Spleen (tissue), 11 donors: ENCODE measurements around the gene IL1RAPL1. TPM values are rescaled to one million over a fixed set of nuclear protein-coding genes. Genes with fewer than 3 reads are reported as not detected.

ENCODE experiments used
- DNase-seq: peaks from one replicate; pipeline ENCODE4 v3.0.0-alpha.2; 2020
- H3K27ac ChIP-seq, 8 donors: fragments of 200-600 bp; sonication (generic) in 7 of 8; 1 replicate in 4 of 8; 2 replicates in 4 of 8; pipeline versions ENCODE4 v1.5.0 to v1.8.0; 2016 to 2021; ENCODE audit warnings: inconsistent platforms in 4 of 8, mild to moderate bottlenecking in 4 of 8, moderate library complexity in 1 of 8
- H3K27me3 ChIP-seq, 7 donors: fragments of 200-600 bp; sonication (generic) in 6 of 7; replicated peaks in 1 of 7; 1 replicate in 4 of 7; 2 replicates in 3 of 7; pipeline versions ENCODE4 v1.5.0 to v1.8.0; 2016 to 2021; ENCODE audit warnings: inconsistent platforms in 3 of 7, mild to moderate bottlenecking in 1 of 7
- H3K36me3 ChIP-seq, 6 donors: fragments of 200-600 bp; sonication (generic) in 5 of 6; 1 replicate in 4 of 6; 2 replicates in 2 of 6; pipeline versions ENCODE4 v1.5.0 to v1.8.0; 2016 to 2021; ENCODE audit warnings: inconsistent platforms in 2 of 6
- H3K4me1 ChIP-seq, 6 donors: fragments of 200-600 bp; sonication (generic) in 5 of 6; 1 replicate in 3 of 6; 2 replicates in 3 of 6; pipeline versions ENCODE4 v1.5.0 to v1.8.0; 2016 to 2021; ENCODE audit warnings: inconsistent platforms in 3 of 6
- H3K4me3 ChIP-seq, 8 donors: fragments of 200-600 bp; sonication (generic) in 7 of 8; 1 replicate in 4 of 8; 2 replicates in 4 of 8; pipeline versions ENCODE4 v1.5.0 to v1.8.0; 2016 to 2021; ENCODE audit warnings: inconsistent platforms in 4 of 8, mild to moderate bottlenecking in 4 of 8, moderate library complexity in 2 of 8
- H3K9me3 ChIP-seq, 8 donors: fragments of 200-600 bp; sonication (generic) in 7 of 8; 1 replicate in 4 of 8; 2 replicates in 4 of 8; pipeline versions ENCODE4 v1.5.0 to v1.8.0; 2016 to 2021; ENCODE audit warnings: inconsistent platforms in 4 of 8
- CTCF ChIP-seq, 11 experiments: fragments of 200-600 bp in 7 of 11; fragments of 450-650 bp in 4 of 11; sonication (generic) in 4 of 11; IDR thresholded peaks in 8 of 11; conservative IDR thresholded peaks in 3 of 11; 1 replicate in 7 of 11; 2 replicates in 4 of 11; pipeline versions ENCODE4 v1.4.0 to v1.8.0; 2016 to 2021; ENCODE audit warnings: antibody characterized with exemption in 11 of 11, inconsistent platforms in 4 of 11, mild to moderate bottlenecking in 1 of 11
- POLR2A ChIP-seq, 3 donors: fragments of 450-650 bp; IDR thresholded peaks; one replicate each; pipeline ENCODE4 v1.5.1; 2017; ENCODE audit warnings: antibody characterized with exemption in 3 of 3, mild to moderate bottlenecking in 1 of 3
- POLR2AphosphoS5 ChIP-seq, 3 donors: sonication (generic); formaldehyde crosslinking; IDR thresholded peaks; one replicate each; pipeline ENCODE4 v1.5.1; 2017; ENCODE audit warnings: antibody characterized with exemption in 3 of 3
- WGBS, 5 donors: extraction: QIAGEN DNeasy Blood & Tissue Kit in 3 of 5; methylation state at CpG; one replicate each; pipeline versions ENCODE4 v1.1.5 to v1.1.7; 2013 to 2018; 5-methylcytosine and 5-hydroxymethylcytosine counted together
- intact Hi-C: fragments of 100-400 bp; cut with DNase I; formaldehyde crosslinking; loops from one replicate; pipeline ENCODE4 v1.15.0; 2023; ENCODE audit warnings: low total_unique reads
- polyA plus RNA-seq, 3 donors: library from polyadenylated mRNA; stranded (reverse); fragments of 200-250 nt; gene quantifications; one replicate each; pipeline ENCODE4 v1.2.1, GENCODE V29; 2013
- total RNA-seq, 7 donors: library from RNA; depleted of rRNA in 3 of 7; stranded (reverse); fragments of >200 nt in 3 of 7; fragmentation: NEBNext Ultra II Directional in 4 of 7; extraction: Animal tissue kit (Norgen Biotek cat#: 25700) in 4 of 7; gene quantifications; one replicate each; pipeline versions ENCODE4 v1.1.0 to v1.2.1, GENCODE V29; 2016 to 2021
- donor health status: healthy with polysubstance abuse.
- donor health status: DM: no; HTN: no; CAD: no; lungs with moderate emphysema.
- donor health status: DM: no; HTN: no; CAD: no.
- donor health status: Bipolar disorder and iron deficiency.
- donor health status: healthy.
- donor health status: DM: no; HTN: no; CAD: no.
- donor health status: DM: yes; HTN: yes; CAD: no.

IL1RAPL1 gene
- total and polyA plus RNA-seq, 10 donors = 0.03 to 0.19 TPM; not detected in 8

DNA sequence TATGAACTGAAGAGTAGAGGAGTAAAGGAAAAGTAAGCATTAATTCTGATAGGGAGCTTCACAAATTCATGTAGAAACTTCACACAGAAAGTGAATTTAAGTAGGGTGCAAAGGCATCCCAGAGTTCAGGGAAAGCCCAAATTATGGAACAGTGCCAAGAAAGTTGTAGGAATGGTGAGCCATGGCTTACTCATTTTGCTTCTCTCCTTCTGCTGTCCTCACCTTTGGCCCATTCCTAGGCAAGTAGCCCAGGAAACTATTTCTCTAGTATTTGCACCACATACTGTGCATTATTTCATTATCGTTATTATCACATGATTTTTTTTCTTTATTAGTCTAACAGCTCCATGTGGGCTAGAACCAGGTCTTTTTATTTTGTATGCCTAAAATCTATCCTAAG lies 34.9 kb upstream of the IL1RAPL1 start:
- 83 to 96% (median 93%) methylated on average over 1 of the region's 1 CpG for WGBS, 5 donors
- Histone ChIP-seq H3K36me3 (no peaks in the 10 kb centered on the region), H3K4me1 (no peaks in the 10 kb centered on the region)

DNA sequence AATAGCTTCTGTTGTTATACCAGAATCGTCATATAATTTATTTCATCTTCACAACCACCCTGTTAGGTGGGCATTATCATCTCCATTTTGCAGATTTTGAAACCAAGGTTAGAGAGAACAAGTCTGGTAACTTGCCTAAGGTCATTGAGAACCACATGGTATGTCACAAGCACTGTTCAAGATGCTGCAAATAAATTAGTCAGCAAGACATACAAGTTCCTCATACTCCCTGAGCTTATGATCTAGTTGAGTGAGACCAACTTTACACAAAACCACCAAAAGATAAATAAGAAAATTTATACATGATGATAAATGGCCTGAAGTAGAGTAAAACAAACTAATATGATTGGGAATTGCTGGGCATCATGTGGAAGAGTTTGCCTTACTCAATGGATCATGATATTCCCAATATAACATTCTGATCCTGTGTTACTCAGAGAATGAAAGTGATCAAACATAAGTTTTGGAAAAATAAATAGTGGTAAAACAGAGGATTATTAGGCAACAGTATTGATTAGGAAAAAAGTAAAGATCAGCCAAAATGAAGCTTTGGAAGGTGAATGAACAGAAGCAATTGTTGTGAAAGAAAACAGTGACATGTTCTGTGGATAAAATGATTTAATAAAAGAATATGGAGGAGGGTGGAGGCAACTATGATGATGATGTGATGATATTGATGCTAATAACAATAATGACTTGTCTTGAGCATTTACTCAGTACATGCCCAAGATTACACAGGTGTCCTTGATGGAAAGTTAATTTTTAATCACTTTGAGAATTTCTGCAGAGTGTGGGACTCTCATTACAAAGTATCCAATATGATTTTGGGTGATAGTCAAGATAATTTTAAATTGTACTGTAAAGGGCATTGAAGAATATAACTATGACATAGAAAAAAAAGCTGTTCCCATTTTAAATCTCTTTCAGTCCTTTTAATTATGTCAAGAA lies 34.1 kb upstream of the IL1RAPL1 start:
- Histone ChIP-seq H3K36me3 (no peaks in the 10 kb centered on the region), H3K4me3 (no peak overlapping the region), H3K4me1 (no peaks in the 10 kb centered on the region), H3K9me3 (peaks cover 0 to 18% (median 10%) of the 10 kb centered on the region in 8 donors), H3K27me3 (no peaks in the 10 kb centered on the region), H3K27ac (no peak overlapping the region)
- WGBS, 5 donors = 22 to 88% (median 48%) methylated on average over 1 of the region's 1 CpG
- no peak for DNase-seq
- intact Hi-C loops = no loop called here
- TF ChIP-seq POLR2A (IDR thresholded peaks at IDR 0.05) (no peak), CTCF (IDR thresholded peaks at IDR 0.05 in 8 of 11, conservative IDR thresholded peaks at IDR 0.05 in 3 of 11) (no peak), POLR2AphosphoS5 (IDR thresholded peaks at IDR 0.05) (no peak)

More for the DNA sequence above, 34.9 kb upstream of the IL1RAPL1 start:
- DNase-seq = no peak
- intact Hi-C loops = no loop called here
- no peaks in the 10 kb centered on the region for H3K27me3 ChIP-seq
- H3K9me3 ChIP-seq = peaks cover 0 to 10% (median 4%) of the 10 kb centered on the region in 8 donors
- TF ChIP-seq POLR2A (IDR thresholded peaks at IDR 0.05) (no peak), POLR2AphosphoS5 (IDR thresholded peaks at IDR 0.05) (no peak), CTCF (IDR thresholded peaks at IDR 0.05 in 8 of 11, conservative IDR thresholded peaks at IDR 0.05 in 3 of 11) (no peak)
- H3K4me3 ChIP-seq = no peak overlapping the region
- no peak overlapping the region for H3K27ac ChIP-seq

GRCh38 chrX:28576117-28576516 lies 11.1 kb upstream of the IL1RAPL1 start:
- H3K4me1 ChIP-seq = no peaks in the 10 kb centered on the region
- no peaks in the 10 kb centered on the region for H3K9me3 ChIP-seq
- no peaks in the 10 kb centered on the region for H3K27me3 ChIP-seq
- H3K27ac ChIP-seq = no peak overlapping the region
- H3K36me3 ChIP-seq = no peaks in the 10 kb centered on the region
- intact Hi-C loops = no loop called here
- no peak for TF ChIP-seq POLR2AphosphoS5 (IDR thresholded peaks at IDR 0.05)
- no peak for TF ChIP-seq CTCF (IDR thresholded peaks at IDR 0.05 in 8 of 11, conservative IDR thresholded peaks at IDR 0.05 in 3 of 11)
- WGBS, 5 donors = 65 to 80% (median 76%) methylated on average over 3 of the region's 3 CpGs
- no peak for DNase-seq
- H3K4me3 ChIP-seq = no peak overlapping the region

DNA sequence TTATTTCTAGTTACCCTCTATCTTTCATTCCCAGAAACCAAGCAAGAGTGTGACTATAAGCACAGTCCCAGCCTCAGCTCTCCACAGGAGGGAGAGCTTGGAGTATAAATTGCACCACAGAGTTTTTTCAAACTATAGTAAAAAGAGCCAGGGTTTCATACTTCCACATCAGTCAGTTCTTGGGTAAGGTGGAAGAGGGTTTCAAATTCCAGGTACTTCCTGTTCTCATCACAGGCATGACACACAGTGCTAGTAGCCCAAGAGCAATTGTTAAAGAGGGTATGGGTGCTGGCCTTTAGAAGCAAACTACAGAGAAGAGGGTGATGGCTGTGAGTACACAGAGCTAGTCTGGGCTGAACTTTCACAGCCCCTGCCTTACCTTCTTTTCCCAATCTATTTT lies 5.7 kb upstream of the IL1RAPL1 start:
- H3K4me1 ChIP-seq = no peaks in the 10 kb centered on the region
- no peak for DNase-seq
- H3K27ac ChIP-seq = no peak overlapping the region
- H3K27me3 ChIP-seq = peaks cover 0 to 16% (median 0%) of the 10 kb centered on the region in 7 donors
- no peak for TF ChIP-seq POLR2AphosphoS5 (IDR thresholded peaks at IDR 0.05)
- TF ChIP-seq CTCF (IDR thresholded peaks at IDR 0.05 in 8 of 11, conservative IDR thresholded peaks at IDR 0.05 in 3 of 11) = no peak
- no peak for TF ChIP-seq POLR2A (IDR thresholded peaks at IDR 0.05)
- no peaks in the 10 kb centered on the region for H3K36me3 ChIP-seq
- H3K9me3 ChIP-seq = no peaks in the 10 kb centered on the region
- no peak overlapping the region for H3K4me3 ChIP-seq
- intact Hi-C loops = no loop called here
